C4-2B (cell line): Measurements from ENCODE around the gene CIBAR2.

Experiments used
- ZFX ChIP-seq: fragments of 450-650 bp; IDR thresholded peaks from 2 replicates; pipeline ENCODE4 v1.6.1; 2017
- TF ChIP-seq, protein P1 (sequence below): fragments of 450-650 bp; conservative IDR thresholded peaks from 2 replicates; pipeline ENCODE4 v1.5.1; 2017; ENCODE audit warnings: mild to moderate bottlenecking

DNA sequence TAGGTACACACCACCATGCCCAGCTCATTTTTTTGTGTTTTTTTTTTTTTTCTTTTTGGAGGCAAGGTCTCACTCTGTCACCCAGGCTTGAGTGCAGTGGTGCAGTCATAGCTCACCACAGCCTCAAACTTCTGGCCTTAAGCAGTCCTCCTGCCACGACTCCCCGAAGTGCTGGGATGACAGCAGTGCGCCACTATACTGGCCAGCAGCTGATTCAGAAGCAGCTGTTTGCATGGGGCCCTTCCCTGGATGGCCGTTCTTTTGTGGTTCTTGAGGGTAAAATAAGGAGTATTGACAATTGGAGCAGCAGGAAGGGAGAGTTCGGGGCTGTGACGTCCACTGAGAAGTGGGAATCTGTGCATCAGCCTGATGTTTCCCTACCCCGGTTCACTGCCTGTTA lies 43.1 kb downstream of the CIBAR2 start:
- TF ChIP-seq, protein P1, sequence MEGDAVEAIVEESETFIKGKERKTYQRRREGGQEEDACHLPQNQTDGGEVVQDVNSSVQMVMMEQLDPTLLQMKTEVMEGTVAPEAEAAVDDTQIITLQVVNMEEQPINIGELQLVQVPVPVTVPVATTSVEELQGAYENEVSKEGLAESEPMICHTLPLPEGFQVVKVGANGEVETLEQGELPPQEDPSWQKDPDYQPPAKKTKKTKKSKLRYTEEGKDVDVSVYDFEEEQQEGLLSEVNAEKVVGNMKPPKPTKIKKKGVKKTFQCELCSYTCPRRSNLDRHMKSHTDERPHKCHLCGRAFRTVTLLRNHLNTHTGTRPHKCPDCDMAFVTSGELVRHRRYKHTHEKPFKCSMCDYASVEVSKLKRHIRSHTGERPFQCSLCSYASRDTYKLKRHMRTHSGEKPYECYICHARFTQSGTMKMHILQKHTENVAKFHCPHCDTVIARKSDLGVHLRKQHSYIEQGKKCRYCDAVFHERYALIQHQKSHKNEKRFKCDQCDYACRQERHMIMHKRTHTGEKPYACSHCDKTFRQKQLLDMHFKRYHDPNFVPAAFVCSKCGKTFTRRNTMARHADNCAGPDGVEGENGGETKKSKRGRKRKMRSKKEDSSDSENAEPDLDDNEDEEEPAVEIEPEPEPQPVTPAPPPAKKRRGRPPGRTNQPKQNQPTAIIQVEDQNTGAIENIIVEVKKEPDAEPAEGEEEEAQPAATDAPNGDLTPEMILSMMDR, result no peak
- TF ChIP-seq ZFX, result no peak
